WI38 (cell line): Measurements from ENCODE around the gene TSHZ2.
"Not testable (repeated sequence)": the region's sequence is repeated elsewhere in the genome, so short reads cannot be mapped to it uniquely, and the experiment has no call there.

ENCODE experiments used
- H3K4me3 ChIP-seq: 2 replicates; pipeline ENCODE4 v1.5.1; 2011; ENCODE audit warnings: low read depth, mild to moderate bottlenecking, control low read depth, low read length
- TF ChIP-seq, protein P1 (sequence below): IDR thresholded peaks from 2 replicates; pipeline ENCODE4 v1.5.1; 2012; ENCODE audit warnings: low read depth, mild to moderate bottlenecking, control low read depth, low read length

Gene TSHZ2

GRCh38 chr20:53500651-53501050, 528.5 kb downstream of the TSHZ2 start:
- TF ChIP-seq, protein P1, sequence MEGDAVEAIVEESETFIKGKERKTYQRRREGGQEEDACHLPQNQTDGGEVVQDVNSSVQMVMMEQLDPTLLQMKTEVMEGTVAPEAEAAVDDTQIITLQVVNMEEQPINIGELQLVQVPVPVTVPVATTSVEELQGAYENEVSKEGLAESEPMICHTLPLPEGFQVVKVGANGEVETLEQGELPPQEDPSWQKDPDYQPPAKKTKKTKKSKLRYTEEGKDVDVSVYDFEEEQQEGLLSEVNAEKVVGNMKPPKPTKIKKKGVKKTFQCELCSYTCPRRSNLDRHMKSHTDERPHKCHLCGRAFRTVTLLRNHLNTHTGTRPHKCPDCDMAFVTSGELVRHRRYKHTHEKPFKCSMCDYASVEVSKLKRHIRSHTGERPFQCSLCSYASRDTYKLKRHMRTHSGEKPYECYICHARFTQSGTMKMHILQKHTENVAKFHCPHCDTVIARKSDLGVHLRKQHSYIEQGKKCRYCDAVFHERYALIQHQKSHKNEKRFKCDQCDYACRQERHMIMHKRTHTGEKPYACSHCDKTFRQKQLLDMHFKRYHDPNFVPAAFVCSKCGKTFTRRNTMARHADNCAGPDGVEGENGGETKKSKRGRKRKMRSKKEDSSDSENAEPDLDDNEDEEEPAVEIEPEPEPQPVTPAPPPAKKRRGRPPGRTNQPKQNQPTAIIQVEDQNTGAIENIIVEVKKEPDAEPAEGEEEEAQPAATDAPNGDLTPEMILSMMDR: no peak
- H3K4me3 ChIP-seq: no peak overlapping the region

DNA sequence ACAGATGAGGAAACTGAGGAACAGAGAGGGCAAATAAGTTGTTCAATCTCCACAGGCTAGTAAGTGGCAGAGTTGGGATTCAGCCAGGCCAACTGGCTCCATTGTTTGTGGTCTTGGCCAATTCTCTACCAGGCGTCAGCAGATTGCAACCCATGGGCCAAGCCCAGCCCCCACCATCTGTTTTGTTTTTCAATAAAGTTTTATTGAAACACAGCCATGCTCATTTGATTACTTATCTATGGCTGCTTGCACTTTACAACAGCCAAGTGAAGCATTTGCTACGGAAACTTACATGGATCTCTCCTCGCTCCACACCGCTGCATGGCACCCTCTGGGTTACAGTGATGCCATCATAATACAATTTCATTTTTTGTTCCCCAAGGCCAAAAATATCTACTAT, 530.7 kb downstream of the TSHZ2 start:
- TF ChIP-seq, protein P1: no peak
- H3K4me3 ChIP-seq: no peak overlapping the region

DNA sequence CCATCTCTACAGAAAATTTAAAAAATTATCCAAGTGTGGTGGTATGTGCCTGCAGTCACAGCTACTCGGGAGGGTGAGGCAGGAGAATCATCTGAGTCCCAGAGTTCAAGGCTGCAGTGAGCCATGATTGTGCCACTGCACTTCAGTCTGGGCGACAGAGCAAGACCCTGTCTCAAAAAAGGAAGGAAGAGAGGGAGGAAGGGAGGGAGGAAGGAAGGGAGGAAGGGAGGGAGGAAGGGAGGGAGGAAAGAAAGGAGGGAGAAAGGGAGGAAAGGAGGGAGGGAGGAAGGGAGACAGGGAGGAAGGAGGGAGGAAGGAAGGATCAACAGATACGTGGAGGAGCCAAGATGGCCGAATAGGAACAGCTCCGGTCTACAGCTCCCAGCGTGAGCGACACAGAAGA, 531.4 kb downstream of the TSHZ2 start:
- H3K4me3 ChIP-seq: no peak overlapping the region
- TF ChIP-seq, protein P1: no peak

DNA sequence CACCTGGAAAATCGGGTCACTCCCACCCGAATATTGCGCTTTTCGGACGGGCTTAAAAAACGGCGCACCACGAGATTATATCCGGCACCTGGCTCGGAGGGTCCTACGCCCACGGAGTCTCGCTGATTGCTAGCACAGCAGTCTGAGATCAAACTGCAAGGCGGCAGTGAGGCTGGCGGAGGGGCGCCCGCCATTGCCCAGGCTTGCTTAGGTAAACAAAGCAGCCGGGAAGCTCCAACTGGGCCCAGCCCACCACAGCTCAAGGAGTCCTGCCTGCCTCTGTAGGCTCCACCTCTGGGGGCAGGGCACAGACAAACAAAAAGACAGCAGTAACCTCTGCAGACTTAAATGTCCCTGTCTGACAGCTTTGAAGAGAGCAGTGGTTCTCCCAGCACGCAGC, 531.9 kb downstream of the TSHZ2 start:
- not testable (repeated sequence) for H3K4me3 ChIP-seq

GRCh38 chr20:53510262-53510661, 538.1 kb downstream of the TSHZ2 start:
- H3K4me3 ChIP-seq: no peak overlapping the region
- TF ChIP-seq, protein P1: no peak

GRCh38 chr20:53510704-53511103, 538.5 kb downstream of the TSHZ2 start:
- H3K4me3 ChIP-seq: no peak overlapping the region
- TF ChIP-seq, protein P1: no peak

DNA sequence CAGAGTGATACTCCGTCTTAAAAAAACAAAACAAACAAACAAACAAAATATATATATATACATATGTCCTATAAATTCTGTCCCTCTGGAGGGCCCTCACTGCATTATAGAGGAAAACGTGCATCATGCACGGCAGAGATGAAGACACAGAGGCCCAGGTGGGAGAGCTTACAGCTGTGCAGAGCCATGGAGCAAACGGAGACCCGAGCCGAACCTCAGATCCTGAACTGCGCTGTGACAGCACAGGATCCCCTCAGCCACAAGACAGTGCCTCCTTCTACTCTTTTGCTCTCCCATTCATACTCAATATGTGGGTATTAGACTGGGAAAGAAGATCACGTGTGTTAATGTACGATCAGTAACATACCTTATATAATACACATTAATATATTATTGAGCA, 539.9 kb downstream of the TSHZ2 start:
- TF ChIP-seq, protein P1: no peak
- H3K4me3 ChIP-seq: no peak overlapping the region

DNA sequence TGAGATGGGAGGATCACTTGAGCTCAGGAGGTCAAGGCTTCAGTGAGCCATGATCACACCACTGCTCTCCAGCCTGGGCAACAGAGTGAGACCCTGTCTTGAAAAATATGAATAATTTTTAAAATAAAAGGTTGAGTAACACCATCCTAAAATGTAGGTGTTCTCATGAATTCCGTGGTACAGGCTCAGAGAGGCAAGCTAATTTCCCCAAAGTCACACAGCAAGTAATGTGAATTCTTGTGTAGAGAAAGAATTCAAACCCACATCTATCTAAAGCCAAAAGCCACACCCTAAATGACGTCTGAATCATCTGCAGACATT, 541.0 kb downstream of the TSHZ2 start:
- TF ChIP-seq, protein P1: no peak
- no peak overlapping the region for H3K4me3 ChIP-seq
